Measurements from ENCODE around the gene PCDH9. TPM values are rescaled to one million over a fixed set of nuclear protein-coding genes. Genes with fewer than 3 reads are reported as not detected.

Gene PCDH9
- total and polyA plus RNA-seq, 8 donors = 2.0 to 11.6 (median 3.1) TPM

- no peaks in the 10 kb centered on the region for H3K27me3 ChIP-seq
- ATAC-seq = no peak
Measured at GRCh38 chr13:66992719-66993118, 237.4 kb downstream of the PCDH9 start.

GRCh38 chr13:66992183-66992582, 238.0 kb downstream of the PCDH9 start:
- no peak for TF ChIP-seq CTCF (IDR thresholded peaks at IDR 0.05)
- no peak for ATAC-seq
- Histone ChIP-seq H3K9me3 (no peaks in the 10 kb centered on the region), H3K27me3 (no peaks in the 10 kb centered on the region), H3K36me3 (no peaks in the 10 kb centered on the region), H3K4me1 (peaks cover 0 to 5% of the 10 kb centered on the region in 2 donors), H3K4me3 (no peak overlapping the region), H3K27ac (no peak overlapping the region)
- DNase-seq = no peak
- intact Hi-C loops (cut with DNase I) = no loop called here

More at GRCh38 chr13:66992719-66993118, 237.4 kb downstream of the PCDH9 start:
- Histone ChIP-seq H3K9me3 (no peaks in the 10 kb centered on the region), H3K4me3 (no peak overlapping the region), H3K4me1 (peaks cover 0 to 5% of the 10 kb centered on the region in 2 donors), H3K36me3 (no peaks in the 10 kb centered on the region), H3K27ac (no peak overlapping the region)
- TF ChIP-seq CTCF (IDR thresholded peaks at IDR 0.05) = no peak
- intact Hi-C loops (cut with DNase I) = no loop called here
- DNase-seq = no peak

- no peaks in the 10 kb centered on the region for H3K4me1 ChIP-seq
- no peaks in the 10 kb centered on the region for H3K27me3 ChIP-seq
- intact Hi-C loops (cut with DNase I) = no loop called here
- DNase-seq (no peak), ATAC-seq (no peak)
- no peak overlapping the region for H3K27ac ChIP-seq
- no peak for TF ChIP-seq CTCF (IDR thresholded peaks at IDR 0.05)
- H3K4me3 ChIP-seq = no peak overlapping the region
- H3K9me3 ChIP-seq = no peaks in the 10 kb centered on the region
- no peaks in the 10 kb centered on the region for H3K36me3 ChIP-seq
Measured at GRCh38 chr13:66984241-66984640, 245.9 kb downstream of the PCDH9 start.

GRCh38 chr13:66981912-66982311, 248.2 kb downstream of the PCDH9 start:
- Histone ChIP-seq H3K4me3 (no peak overlapping the region), H3K9me3 (no peaks in the 10 kb centered on the region), H3K27ac (no peak overlapping the region), H3K27me3 (no peaks in the 10 kb centered on the region), H3K36me3 (no peaks in the 10 kb centered on the region), H3K4me1 (no peaks in the 10 kb centered on the region)
- no peak for TF ChIP-seq CTCF (IDR thresholded peaks at IDR 0.05)
- intact Hi-C loops (cut with DNase I) = no loop called here
- no peak for ATAC-seq
- peak in 1 of 4 donors; percentile 12 for DNase-seq

GRCh38 chr13:66977161-66977560, 253.0 kb downstream of the PCDH9 start:
- intact Hi-C loops (cut with DNase I) = no loop called here
- Histone ChIP-seq H3K36me3 (no peaks in the 10 kb centered on the region), H3K4me1 (no peaks in the 10 kb centered on the region), H3K4me3 (no peak overlapping the region), H3K9me3 (no peaks in the 10 kb centered on the region), H3K27ac (no peak overlapping the region), H3K27me3 (no peaks in the 10 kb centered on the region)
- ATAC-seq = no peak
- TF ChIP-seq CTCF (IDR thresholded peaks at IDR 0.05) = no peak
- DNase-seq = no peak

Data from left lung (tissue), 10 donors.